NCI-H1105 treated with DMSO at 0.1 percent for 48 hours (cell line): ENCODE measurements around the gene SERPIND1.

Source experiments
- DNase-seq: peaks from one replicate; lab custom pipeline; 2025; lab: John Stamatoyannopoulos, UW

SERPIND1 gene

DNA sequence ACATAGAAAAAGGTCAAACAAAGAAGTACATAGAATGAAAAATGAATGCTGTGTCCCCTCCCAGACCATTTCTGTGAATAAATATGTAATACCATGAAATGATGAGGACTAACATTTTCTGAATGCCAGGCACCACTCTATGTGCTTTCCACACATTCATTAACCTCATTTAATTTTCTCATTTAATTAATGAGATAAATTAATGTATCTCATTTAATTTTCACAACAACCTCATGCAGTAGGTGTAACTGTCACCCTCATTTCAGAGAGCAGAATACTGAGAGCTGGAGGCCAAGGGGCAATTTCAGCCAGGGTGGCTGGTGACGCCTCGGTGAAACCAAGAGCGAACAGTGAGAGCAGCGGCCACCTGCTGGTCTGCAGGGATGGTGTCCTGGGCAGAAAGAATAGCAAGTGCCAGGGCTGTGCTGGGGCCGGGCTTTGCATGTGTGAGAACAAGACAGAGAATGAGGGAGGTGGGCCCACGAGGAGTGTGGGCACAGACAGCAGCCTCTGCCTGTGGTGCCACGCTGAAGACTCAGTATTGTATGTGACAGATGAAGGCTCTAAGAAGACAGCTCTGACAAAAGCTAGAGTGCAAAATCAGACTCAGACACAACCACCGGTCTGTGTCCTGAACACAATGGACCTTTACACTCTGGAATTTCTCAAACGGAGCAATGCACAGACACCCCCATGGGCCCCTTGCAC is 1.8 kb upstream of the SERPIND1 start:
- no peak for DNase-seq

DNA sequence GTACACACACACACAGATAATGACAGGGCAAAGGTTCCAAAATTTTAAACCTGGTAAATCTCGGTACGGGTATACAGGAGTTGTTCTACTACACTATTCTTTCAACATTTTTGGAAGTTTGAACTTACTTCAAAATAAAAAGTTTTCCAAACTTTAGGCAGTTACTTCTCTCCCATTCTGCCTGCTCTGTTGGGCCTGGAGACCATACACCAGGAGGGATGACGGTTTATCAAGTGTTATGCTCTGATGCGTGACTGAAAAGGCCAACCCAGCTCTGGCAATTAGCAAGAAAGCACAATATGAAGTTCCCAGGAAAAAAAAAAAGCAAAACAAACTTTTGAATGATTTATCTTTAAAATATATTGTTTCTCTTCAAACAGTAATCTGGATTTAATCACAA is 969 bp downstream of the SERPIND1 start:
- no peak for DNase-seq

DNA sequence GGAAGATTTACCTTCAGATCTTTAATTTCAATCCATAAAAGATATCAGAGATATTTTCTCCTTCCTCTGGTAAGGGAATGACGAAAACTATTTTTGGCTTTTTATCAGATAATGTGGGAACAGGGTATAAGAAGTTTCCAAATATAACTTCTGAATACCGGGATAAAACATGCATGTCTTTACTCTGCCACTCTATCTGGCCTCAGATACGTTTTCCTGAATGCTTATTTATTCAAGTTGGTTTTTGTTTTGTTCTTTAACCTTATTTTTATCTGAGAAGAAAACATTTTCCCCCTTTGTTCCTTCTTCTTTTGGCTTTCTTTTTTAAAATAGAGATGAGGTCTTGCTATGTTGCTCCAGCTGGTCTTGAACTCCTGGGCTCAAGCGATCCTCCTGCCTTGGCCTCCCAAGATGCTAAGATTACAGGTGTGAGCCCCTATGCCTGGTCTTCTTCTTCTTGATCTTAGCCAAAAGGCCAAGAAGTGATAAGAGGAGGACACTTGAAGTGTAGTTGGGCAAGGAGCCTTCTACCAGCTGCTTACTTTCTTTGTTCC is 1.5 kb downstream of the SERPIND1 start:
- DNase-seq, result no peak

DNA sequence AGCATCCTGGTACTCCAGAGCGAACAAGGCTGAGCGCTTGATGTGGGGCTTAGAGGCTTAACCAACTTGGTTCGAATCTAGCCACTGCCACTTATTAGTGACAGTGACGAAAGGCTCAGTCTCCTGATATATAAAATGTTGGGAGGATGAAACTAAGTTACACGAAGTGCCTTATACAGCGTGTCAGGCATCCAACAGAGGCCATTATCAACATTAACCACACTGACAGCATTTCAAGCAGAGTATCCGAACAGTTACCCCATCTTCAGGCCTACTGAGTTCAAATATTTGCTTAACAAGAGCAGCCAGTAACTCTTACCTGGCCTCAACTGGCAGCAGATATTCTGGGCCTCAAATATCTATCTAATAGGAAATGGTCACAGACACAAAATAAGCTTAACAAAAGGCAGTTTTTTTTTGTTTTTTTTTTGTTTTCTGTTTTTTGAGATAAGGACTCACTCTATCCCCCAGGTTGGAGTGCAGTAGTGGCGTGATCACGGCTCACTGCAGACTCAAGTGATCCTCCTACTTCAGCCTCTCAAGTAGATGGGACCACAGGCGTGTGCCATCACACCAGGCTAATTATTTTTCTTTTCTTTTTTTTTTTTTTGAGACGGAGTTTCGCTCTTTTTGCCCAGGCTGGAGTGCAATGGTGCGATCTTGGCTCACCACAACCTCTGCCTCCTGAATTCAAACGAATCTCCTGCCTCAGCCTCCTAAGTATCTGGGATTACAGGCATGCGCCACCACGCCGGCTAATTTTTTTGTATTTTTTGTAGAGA is 2.9 kb downstream of the SERPIND1 start:
- no peak for DNase-seq

DNA sequence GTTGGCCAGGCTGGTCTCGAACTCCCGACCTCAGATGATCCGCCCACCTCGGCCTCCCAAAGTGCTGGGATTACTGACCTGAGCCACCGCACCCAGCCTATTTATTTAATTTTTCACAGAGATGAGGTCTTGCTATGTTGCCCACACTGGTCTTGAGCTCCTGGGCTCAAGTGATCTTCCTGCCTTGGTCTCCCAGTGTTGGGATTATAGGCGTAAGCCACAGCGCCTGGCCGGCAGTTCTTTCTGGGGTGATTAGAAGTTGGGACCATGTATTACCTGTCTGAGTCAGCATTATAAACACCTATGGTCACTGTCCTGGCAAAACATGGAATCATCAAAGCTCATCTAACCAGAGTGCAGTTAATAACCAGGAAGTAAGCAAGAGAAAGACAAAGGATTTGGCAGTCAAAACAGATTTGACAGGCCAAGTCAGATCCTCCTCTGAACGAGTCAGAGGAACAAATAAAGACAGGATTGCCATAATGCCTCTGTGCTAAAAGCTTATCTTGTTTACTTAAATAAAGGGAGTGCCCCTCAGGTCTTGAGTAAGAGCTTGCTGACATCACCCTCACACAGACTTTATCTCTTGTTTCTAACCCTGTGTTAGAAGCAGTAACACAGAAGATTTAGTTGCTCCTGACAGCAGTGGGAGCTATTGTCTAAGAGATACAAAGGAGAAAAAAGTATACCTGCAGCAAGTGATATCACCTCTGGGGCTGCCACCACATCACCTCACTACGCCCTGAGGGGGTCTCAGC is 3.7 kb downstream of the SERPIND1 start:
- DNase-seq, result peak; percentile 10

DNA sequence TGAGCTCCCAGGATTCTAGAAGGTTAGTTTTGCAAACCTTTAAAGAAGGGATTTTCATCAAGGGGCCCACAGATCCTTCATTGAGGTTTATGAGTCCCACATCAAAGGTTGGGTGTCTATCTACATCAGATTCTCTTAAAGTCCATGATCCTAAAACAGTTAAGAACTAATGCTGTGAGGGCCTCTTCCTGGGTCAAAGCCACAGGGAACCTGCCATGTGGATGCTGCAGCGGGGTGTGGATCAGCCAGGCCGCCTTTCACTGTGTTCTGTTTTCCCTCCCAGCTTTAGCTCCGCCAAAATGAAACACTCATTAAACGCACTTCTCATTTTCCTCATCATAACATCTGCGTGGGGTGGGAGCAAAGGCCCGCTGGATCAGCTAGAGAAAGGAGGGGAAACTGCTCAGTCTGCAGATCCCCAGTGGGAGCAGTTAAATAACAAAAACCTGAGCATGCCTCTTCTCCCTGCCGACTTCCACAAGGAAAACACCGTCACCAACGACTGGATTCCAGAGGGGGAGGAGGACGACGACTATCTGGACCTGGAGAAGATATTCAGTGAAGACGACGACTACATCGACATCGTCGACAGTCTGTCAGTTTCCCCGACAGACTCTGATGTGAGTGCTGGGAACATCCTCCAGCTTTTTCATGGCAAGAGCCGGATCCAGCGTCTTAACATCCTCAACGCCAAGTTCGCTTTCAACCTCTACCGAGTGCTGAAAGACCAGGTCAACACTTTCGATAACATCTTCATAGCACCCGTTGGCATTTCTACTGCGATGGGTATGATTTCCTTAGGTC is 5.3 kb downstream of the SERPIND1 start:
- no peak for DNase-seq

DNA sequence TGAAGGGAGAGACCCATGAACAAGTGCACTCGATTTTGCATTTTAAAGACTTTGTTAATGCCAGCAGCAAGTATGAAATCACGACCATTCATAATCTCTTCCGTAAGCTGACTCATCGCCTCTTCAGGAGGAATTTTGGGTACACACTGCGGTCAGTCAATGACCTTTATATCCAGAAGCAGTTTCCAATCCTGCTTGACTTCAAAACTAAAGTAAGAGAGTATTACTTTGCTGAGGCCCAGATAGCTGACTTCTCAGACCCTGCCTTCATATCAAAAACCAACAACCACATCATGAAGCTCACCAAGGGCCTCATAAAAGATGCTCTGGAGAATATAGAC is 5.9 kb downstream of the SERPIND1 start:
- no peak for DNase-seq

DNA sequence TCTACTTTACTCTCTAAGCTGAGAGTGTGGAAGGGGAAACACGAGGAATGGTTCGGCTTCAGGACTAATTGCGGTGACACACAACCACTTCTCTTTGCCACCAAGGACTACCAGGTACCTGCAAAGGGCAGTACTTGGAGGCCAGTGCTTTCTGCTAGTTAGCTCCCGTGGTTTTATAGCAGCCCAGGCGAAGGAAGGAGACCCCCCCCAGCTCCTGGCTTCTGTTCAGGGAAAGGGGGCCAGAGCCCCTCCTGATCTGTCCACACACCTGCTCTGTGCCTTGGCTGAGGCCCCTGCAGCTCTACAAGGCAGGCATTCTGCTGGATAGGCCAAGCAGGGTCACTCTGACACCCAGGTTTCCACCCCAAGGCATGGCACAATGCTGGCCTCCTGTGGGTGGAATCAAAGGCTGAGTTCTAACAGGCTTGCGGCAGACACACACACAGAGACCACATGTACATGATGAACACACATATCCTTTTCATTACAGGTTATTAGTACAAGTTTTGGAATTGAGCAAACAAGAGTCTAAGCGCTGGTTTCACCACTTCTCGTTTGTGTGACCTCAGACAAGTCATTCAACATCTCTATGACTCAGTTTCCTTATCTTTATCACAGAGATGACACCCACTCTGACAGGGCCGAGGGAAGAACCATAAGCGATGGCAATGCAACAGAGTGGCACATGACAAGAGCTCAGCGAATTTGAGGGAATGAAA is 7.5 kb downstream of the SERPIND1 start:
- no peak for DNase-seq

DNA sequence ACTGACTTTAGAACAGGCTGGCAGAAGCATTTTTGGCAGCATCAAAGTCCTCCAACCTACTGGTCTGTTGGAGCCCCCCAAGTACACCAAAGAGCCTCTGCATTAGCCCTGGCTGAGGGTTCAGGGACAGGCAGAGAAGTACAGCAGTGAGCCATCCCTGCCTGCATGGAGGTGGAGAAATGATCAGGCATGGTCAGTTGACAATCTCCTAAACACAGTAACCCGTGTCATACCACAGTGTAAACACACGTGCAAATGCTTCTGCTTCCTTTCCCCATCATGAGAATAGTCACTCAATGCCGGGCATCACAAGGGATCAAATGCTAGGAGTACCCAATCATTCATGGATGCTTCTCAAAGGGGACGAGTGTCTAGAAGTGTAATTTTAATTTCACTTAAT is 8.2 kb downstream of the SERPIND1 start:
- DNase-seq, result no peak

DNA sequence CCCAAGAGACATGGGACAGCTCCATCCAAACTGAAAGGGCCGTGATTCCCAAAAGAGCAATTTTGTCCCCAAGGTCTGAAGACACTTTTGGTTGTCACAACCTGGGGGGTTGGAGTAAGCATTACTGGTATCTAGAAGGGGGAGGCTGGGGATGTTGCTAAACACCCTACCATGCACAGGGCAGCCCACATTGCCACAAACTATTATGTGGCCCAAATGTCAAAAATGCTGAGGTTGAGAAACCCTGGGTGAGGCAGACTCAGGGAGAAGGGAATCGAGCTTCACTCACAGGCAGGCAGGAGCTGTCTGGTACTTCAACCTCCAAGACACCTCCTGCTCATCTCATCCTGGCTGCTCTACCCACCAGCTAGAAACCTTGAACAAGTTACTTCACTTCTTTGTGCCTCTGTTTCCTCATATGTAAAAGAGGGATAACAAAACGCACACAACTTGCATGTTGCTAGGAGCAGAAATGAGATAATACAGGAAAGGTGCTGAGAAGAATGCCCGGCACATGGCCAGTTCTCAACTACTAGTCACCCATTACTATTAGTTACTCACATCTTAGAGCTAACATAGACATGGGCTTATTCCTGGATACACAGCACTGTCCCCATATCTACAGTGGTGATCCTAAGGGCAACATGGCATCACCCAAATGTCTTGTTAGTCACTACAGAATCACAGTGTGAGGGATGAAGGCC is 8.8 kb downstream of the SERPIND1 start:
- no peak for DNase-seq

DNA sequence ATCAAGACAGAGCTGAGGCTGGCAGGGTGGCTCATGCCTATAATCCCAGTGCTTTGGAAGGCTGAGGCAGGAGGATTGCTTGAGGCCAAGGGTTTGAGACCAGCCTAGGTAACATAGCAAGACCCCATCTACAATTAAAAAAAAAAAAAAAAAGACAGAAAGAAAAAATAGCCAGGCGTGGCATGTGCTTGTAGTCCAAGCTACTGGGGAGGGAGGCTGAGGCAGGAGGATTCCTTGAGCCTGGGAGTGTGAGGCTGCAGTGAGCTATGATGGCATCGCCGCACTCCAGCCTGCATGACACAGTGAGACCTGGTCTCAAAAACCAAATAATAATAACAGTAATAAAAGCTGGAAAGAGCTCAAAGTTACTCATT is 9.4 kb downstream of the SERPIND1 start:
- no peak for DNase-seq

DNA sequence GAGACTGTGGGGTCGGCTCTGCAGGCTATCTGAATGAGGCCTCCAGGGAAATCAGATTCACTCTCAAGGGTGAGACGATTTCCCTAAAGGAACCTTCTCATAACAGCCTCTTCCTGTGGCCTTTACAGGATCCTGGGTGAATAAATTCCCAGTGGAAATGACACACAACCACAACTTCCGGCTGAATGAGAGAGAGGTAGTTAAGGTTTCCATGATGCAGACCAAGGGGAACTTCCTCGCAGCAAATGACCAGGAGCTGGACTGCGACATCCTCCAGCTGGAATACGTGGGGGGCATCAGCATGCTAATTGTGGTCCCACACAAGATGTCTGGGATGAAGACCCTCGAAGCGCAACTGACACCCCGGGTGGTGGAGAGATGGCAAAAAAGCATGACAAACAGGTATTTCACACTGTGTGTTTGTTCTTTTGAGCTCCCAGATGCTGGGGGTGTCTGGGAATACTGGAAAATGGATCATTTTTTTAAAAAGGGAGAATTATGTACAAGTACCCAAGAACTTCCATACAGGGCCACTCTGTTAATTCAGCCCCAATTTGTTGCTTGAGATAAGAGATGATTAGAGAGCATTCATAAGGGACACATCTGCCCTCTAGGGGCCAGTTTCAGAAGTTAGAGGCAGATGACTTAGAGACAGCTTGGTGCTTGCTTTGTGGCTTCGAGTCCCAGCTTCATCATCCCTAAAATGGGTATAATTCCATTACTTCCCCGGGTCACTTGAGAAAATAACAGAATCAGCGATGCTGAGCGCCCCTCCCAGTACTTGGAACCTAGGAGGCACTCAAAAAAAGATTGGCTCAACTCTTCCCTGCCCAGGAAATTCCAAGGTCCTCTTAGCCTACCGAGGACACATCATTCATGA is 10.2 kb downstream of the SERPIND1 start:
- peak; percentile 26 for DNase-seq

DNA sequence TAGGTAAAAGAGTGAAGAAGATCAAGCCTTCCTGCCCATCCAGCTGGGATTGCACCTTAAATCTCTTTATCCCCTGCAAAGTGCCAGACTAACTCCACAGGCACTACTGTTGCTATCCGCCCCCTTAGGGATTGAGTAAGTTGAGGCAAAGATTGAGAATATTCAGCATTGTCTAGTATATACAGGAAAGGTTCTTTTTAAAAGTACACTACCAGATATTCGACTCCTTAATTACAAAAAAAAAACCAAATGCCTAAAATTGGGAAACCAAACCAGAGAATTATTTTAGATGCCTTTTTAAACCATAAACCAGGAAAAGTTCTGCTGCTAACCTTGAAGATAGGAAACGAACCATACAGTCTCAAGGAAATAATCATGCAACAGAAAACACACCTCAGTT is 11.5 kb downstream of the SERPIND1 start:
- DNase-seq, result no peak

DNA sequence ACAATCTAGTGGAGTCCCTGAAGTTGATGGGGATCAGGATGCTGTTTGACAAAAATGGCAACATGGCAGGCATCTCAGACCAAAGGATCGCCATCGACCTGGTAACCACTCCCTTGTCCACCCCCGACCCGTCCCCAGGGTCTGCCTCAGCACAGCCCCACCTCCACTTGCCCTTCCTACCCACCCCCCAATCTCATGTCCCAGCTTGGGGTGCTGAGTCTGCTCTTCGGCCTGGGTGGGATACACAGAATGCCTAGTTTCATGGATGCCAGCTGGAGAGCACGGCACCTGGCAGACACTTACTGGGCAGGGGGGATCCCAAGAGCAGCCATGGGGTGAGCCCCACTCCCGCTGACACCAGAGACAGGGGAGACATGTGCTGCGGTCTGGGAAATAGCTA is 12.1 kb downstream of the SERPIND1 start:
- DNase-seq, result no peak

DNA sequence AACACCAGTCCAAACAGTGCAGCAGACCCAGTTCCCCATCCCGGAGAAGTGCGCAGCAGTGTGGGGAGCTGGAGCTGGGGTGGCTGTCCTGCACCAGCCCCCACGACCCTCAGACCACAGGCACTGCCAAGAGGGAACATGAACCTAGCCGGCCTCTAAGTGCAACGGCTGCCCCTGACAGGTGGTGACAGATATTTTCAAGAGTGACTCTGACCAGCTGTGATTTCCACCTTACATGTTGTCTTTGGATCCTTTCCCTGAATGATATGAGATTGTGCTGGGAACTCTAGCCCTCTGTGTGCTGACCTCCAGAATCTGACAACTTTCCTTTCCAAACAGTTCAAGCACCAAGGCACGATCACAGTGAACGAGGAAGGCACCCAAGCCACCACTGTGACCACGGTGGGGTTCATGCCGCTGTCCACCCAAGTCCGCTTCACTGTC is 12.6 kb downstream of the SERPIND1 start:
- DNase-seq, result no peak

DNA sequence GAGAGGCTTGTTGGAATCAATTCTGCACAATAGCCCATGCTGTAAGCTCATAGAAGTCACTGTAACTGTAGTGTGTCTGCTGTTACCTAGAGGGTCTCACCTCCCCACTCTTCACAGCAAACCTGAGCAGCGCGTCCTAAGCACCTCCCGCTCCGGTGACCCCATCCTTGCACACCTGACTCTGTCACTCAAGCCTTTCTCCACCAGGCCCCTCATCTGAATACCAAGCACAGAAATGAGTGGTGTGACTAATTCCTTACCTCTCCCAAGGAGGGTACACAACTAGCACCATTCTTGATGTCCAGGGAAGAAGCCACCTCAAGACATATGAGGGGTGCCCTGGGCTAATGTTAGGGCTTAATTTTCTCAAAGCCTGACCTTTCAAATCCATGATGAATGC is 13.3 kb downstream of the SERPIND1 start:
- no peak for DNase-seq

DNA sequence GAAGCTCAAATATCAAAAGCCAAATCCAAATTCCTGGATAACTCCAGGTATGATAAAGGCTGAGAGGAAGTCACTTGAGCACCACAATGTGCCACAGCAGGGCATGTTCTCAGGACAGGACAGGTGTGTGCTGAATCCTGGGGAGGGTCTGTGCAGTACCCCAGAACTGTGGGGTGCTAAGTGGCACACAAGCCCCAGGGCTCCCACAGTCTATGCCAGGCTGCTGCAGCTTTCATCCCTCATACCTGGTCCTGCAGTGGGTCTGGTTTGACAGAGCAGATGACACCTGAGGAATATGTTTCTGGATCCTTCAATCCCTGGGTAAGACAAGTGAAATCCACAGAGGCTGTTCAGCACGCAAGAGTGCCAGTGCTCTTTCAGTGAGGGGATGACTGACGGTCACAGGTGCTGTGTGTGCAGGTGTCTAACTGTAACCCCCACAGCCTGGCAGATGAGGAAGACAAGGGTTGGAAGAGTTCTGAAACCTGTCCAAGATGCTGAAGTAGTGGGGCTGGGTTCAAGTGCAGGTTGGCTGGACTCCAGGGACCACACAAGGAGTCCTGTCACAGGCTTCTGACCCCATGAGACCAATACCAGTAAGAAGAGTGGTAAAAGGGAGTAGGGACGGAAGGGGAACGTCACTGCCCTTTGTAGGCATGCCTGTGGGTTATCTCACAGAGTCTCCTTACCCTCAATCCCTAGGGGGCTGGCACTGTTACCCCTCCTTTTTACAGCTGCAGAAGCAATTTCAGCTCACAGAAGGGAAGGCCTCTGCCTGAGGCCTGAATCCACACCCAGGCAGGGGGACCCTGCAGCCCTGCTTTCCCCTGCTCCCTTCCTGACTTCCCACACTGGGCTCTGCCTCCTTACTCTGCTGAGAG is 14.1 kb downstream of the SERPIND1 start:
- no peak for DNase-seq

DNA sequence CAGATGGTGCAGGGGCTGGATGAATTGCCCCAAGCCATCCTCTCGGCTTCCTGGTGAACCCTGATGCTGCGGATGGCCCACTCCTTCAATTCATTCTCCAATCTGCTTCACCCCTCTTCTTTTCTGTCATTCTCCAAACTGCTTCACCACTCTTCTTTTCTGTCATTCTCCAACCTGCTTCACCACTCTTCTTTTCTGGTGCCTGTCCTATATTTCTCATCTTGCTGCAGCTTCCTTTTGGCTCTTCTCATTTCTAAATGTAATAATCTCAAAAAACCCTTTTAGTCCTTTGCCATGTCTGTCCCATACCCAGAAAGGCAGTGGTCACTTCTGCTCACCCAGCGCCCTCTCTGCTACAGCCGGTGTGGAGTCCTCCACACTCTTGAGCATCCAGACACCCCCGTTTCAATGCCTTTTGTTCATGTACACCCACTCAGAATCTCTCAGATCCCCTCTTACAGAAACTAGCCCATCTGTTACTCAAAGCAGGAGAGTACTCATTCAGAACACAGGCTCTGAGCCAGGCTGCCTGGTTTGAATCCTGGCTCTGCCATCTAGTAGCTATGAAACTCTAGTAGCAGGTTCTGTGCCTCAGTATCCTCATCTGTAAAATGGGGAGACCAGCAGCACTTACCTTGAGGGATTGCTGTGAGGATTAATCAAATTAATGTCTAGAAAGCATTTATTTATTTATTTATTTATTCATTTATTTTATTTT is 14.9 kb downstream of the SERPIND1 start:
- DNase-seq, result no peak
